HepG2 (cell line): ENCODE data around the gene TOM1L2. TPM values are rescaled to one million over a fixed set of nuclear protein-coding genes. Genes with fewer than 3 reads are reported as not detected.

Source experiments
- EED ChIP-seq: sonication (generic); formaldehyde crosslinking; IDR thresholded peaks from 2 replicates; pipeline ENCODE4 v1.5.0; 2020; ENCODE audit warnings: mild to moderate bottlenecking, missing genetic modification reagents
- GZF1 ChIP-seq: sonication (generic); formaldehyde crosslinking; IDR thresholded peaks from 2 replicates; pipeline ENCODE4 v1.5.1; 2020; ENCODE audit warnings: mild to moderate bottlenecking, missing genetic modification reagents
- HDAC1 ChIP-seq: sonication (generic); formaldehyde crosslinking; IDR thresholded peaks from 2 replicates; pipeline ENCODE4 v1.5.1; 2020; ENCODE audit warnings: mild to moderate bottlenecking, missing genetic modification reagents
- HDAC2 ChIP-seq: sonication (generic); formaldehyde crosslinking; IDR thresholded peaks from 2 replicates; pipeline ENCODE4 v1.4.0; 2020; ENCODE audit warnings: missing genetic modification reagents
- NR1H2 ChIP-seq: sonication (generic); formaldehyde crosslinking; IDR thresholded peaks from 2 replicates; pipeline ENCODE4 v1.8.1; 2022; ENCODE audit warnings: low read depth, missing genetic modification reagents, borderline replicate concordance
- PHB2 ChIP-seq: fragments of 450-650 bp; IDR thresholded peaks from 2 replicates; pipeline ENCODE4 v1.6.1; 2018; ENCODE audit not compliant: partially characterized antibody
- PTBP1 ChIP-seq: fragments of 200-400 bp; formaldehyde crosslinking; IDR thresholded peaks from 2 replicates; pipeline ENCODE4 v1.6.1; 2018; ENCODE audit warnings: low read length, low read depth; ENCODE audit not compliant: poor library complexity, severe bottlenecking
- SKI ChIP-seq: fragments of 450-650 bp; IDR thresholded peaks from one replicate; pipeline ENCODE4 v1.6.1; 2018; ENCODE audit warnings: mild to moderate bottlenecking; ENCODE audit not compliant: partially characterized antibody
- SPEN ChIP-seq: sonication (generic); formaldehyde crosslinking; IDR thresholded peaks from 2 replicates; pipeline ENCODE4 v1.5.1; 2020; ENCODE audit warnings: low read depth, mild to moderate bottlenecking, missing genetic modification reagents
- THYN1 ChIP-seq: sonication (generic); formaldehyde crosslinking; IDR thresholded peaks from 2 replicates; pipeline ENCODE4 v1.8.1; 2023; ENCODE audit warnings: low read depth, mild to moderate bottlenecking, moderate library complexity, missing genetic modification reagents, borderline replicate concordance
- TRIM24 ChIP-seq: sonication (generic); formaldehyde crosslinking; IDR thresholded peaks from 2 replicates; pipeline ENCODE4 v1.8.0; 2022; ENCODE audit warnings: mild to moderate bottlenecking, missing genetic modification reagents
- ZBTB7B ChIP-seq: sonication (generic); formaldehyde crosslinking; IDR thresholded peaks from 2 replicates; pipeline ENCODE4 v1.4.0; 2020; ENCODE audit warnings: missing genetic modification reagents
- ZFY ChIP-seq: sonication (generic); formaldehyde crosslinking; IDR thresholded peaks from 2 replicates; pipeline ENCODE4 v1.4.0; 2020; ENCODE audit warnings: missing genetic modification reagents
- ZNF546 ChIP-seq: sonication (generic); formaldehyde crosslinking; conservative IDR thresholded peaks from 2 replicates; pipeline ENCODE4 v1.8.1; 2023; ENCODE audit warnings: mild to moderate bottlenecking, missing genetic modification reagents
- ZNF720 ChIP-seq: sonication (generic); formaldehyde crosslinking; IDR thresholded peaks from 2 replicates; pipeline ENCODE4 v1.4.0; 2020; ENCODE audit warnings: missing genetic modification reagents
- ZNF788 ChIP-seq: sonication (generic); formaldehyde crosslinking; IDR thresholded peaks from 2 replicates; pipeline ENCODE4 v1.5.0; 2020; ENCODE audit warnings: mild to moderate bottlenecking, missing genetic modification reagents, borderline replicate concordance
- polyA plus RNA-seq, 8 experiments: library from polyadenylated mRNA; depleted of rRNA in 3 of 8; stranded (reverse) in 7 of 8; unstranded in 1 of 8; fragments of >200 nt; fragmentation: Illumina TruSeq in 4 of 8; extraction: Trizol in 4 of 8; gene quantifications; 2 replicates each; pipeline versions ENCODE4 v1.2.1 to v1.2.3, GENCODE V29; 2011 to 2016; ENCODE audit warnings: low read depth in 4 of 8, missing spikeins in 1 of 8, mixed read lengths in 1 of 8; ENCODE audit not compliant: insufficient read depth in 1 of 8
- total RNA-seq, 5 experiments: library from RNA; depleted of rRNA; stranded (reverse); fragments of >200 nt; fragmentation: Illumina TruSeq; extraction: Trizol; gene quantifications; 2 replicates each; pipeline ENCODE4 v1.2.3, GENCODE V29; 2016; ENCODE audit warnings: low read depth in 1 of 5
- TF ChIP-seq, protein P1 (sequence below): IDR thresholded peaks from 2 replicates; pipeline ENCODE4 v1.6.1; 2016; ENCODE audit warnings: low read depth, missing genetic modification reagents, missing compliant biosample characterization
- TF ChIP-seq, protein P2 (sequence below): sonication (generic); formaldehyde crosslinking; IDR thresholded peaks from 2 replicates; pipeline ENCODE4 v1.4.0; 2020; ENCODE audit warnings: mild to moderate bottlenecking, missing genetic modification reagents
- TF ChIP-seq, protein P3 (sequence below): IDR thresholded peaks from 2 replicates; pipeline ENCODE4 v1.6.1; 2016; ENCODE audit warnings: mild to moderate bottlenecking, missing biosample characterization, missing genetic modification reagents
- TF ChIP-seq, protein P4 (sequence below): sonication (generic); formaldehyde crosslinking; IDR thresholded peaks from 2 replicates; pipeline ENCODE4 v1.5.0; 2020; ENCODE audit warnings: mild to moderate bottlenecking, missing genetic modification reagents, borderline replicate concordance

Gene TOM1L2
- total and polyA plus RNA-seq, 2 of the 13 experiments (the other 11 are each of a cell fraction or from before 2014, with no cell fraction given): 4.7 to 7.4 TPM

DNA sequence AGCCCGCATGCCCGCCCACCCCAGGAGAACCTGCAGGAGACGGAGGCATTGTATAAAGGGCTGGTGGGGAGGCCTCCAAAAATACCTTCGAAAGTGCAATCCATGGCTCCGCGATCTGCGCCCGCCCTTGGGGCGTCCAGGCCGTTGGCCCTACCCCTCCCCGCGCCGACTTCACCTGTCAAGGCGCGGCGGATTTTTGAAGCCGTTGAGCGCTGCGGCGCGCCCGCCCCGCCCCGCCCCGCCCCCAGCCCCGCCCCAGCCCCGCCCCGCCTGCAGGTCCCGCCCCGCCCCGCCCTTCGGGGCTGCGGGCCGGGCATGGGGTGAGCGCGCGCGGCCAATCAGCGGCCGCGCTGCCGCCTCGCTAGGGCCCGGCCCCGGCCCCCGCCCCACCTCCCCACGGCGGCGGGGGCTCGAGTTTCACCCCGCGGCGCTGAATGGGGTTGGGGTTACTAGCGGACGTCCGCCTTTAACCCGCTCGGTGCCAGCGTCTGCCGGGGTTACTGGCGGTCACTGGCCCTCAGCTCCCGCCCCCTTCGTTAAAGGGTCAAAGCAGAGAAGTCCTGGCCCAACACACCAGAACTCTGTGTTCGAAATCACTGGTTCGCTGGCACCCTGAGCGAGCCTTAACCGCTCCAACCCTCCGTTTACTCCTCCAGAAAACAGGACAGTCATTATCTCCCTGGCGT, 148.6 kb downstream of the TOM1L2 start (continued):
- TF ChIP-seq, protein P1, sequence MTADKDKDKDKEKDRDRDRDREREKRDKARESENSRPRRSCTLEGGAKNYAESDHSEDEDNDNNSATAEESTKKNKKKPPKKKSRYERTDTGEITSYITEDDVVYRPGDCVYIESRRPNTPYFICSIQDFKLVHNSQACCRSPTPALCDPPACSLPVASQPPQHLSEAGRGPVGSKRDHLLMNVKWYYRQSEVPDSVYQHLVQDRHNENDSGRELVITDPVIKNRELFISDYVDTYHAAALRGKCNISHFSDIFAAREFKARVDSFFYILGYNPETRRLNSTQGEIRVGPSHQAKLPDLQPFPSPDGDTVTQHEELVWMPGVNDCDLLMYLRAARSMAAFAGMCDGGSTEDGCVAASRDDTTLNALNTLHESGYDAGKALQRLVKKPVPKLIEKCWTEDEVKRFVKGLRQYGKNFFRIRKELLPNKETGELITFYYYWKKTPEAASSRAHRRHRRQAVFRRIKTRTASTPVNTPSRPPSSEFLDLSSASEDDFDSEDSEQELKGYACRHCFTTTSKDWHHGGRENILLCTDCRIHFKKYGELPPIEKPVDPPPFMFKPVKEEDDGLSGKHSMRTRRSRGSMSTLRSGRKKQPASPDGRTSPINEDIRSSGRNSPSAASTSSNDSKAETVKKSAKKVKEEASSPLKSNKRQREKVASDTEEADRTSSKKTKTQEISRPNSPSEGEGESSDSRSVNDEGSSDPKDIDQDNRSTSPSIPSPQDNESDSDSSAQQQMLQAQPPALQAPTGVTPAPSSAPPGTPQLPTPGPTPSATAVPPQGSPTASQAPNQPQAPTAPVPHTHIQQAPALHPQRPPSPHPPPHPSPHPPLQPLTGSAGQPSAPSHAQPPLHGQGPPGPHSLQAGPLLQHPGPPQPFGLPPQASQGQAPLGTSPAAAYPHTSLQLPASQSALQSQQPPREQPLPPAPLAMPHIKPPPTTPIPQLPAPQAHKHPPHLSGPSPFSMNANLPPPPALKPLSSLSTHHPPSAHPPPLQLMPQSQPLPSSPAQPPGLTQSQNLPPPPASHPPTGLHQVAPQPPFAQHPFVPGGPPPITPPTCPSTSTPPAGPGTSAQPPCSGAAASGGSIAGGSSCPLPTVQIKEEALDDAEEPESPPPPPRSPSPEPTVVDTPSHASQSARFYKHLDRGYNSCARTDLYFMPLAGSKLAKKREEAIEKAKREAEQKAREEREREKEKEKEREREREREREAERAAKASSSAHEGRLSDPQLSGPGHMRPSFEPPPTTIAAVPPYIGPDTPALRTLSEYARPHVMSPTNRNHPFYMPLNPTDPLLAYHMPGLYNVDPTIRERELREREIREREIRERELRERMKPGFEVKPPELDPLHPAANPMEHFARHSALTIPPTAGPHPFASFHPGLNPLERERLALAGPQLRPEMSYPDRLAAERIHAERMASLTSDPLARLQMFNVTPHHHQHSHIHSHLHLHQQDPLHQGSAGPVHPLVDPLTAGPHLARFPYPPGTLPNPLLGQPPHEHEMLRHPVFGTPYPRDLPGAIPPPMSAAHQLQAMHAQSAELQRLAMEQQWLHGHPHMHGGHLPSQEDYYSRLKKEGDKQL: no peak
- TF ChIP-seq ZFY (CRISPR knock-in tag) (peak; percentile 57), TRIM24 (CRISPR knock-in tag) (no peak), ZNF788 (CRISPR knock-in tag) (no peak), HDAC2 (peak; percentile 14; the same call in 1 of the 2 replicates), HDAC1 (peak; percentile 63), GZF1 (CRISPR knock-in tag) (no peak), PHB2 (no peak), ZNF720 (no peak), PTBP1 (no peak), ZNF546 (CRISPR knock-in tag) (no peak), NR1H2 (CRISPR knock-in tag) (peak; percentile 100), ZBTB7B (CRISPR knock-in tag) (peak; percentile 58; the same call in 1 of the 2 replicates), SKI (peak; percentile 91), EED (CRISPR knock-in tag) (no peak), SPEN (CRISPR knock-in tag) (no peak), THYN1 (no peak)
- TF ChIP-seq, protein P2, sequence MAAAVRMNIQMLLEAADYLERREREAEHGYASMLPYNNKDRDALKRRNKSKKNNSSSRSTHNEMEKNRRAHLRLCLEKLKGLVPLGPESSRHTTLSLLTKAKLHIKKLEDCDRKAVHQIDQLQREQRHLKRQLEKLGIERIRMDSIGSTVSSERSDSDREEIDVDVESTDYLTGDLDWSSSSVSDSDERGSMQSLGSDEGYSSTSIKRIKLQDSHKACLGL (CRISPR knock-in tag): no peak
- TF ChIP-seq, protein P3, sequence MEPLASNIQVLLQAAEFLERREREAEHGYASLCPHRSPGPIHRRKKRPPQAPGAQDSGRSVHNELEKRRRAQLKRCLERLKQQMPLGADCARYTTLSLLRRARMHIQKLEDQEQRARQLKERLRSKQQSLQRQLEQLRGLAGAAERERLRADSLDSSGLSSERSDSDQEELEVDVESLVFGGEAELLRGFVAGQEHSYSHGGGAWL (CRISPR knock-in tag): no peak; the same call in 1 of the 2 replicates
- TF ChIP-seq, protein P4, sequence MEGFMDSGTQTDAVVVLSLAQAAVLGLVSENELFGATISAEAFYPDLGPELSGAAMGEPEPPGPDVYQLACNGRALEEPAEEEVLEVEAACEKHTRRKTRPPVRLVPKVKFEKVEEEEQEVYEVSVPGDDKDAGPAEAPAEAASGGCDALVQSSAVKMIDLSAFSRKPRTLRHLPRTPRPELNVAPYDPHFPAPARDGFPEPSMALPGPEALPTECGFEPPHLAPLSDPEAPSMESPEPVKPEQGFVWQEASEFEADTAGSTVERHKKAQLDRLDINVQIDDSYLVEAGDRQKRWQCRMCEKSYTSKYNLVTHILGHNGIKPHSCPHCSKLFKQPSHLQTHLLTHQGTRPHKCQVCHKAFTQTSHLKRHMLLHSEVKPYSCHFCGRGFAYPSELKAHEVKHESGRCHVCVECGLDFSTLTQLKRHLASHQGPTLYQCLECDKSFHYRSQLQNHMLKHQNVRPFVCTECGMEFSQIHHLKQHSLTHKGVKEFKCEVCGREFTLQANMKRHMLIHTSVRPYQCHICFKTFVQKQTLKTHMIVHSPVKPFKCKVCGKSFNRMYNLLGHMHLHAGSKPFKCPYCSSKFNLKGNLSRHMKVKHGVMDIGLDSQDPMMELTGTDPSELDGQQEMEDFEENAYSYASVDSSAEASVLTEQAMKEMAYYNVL (CRISPR knock-in tag): no peak
